Measurements from ENCODE around the gene HPDL. TPM values are rescaled to one million over a fixed set of nuclear protein-coding genes. Genes with fewer than 3 reads are reported as not detected.
A peak's percentile ranks its signal among the peaks of the same experiment; 100 is the strongest.

The HPDL gene
- total RNA-seq, 4 donors from 2014 or later, result 1.7 to 2.4 (median 1.7) TPM; not detected in 1

- H3K27me3 ChIP-seq, result no peaks in the 10 kb centered on the region
- WGBS, 2 donors, result 88 to 95% methylated on average over 3 of the region's 3 CpGs
- H3K36me3 ChIP-seq, result peaks cover 0 to 28% (median 6%) of the 10 kb centered on the region in 3 donors
- no peak for DNase-seq (ENCODE audit: low spot score in 2 of 2)
- H3K4me3 ChIP-seq, result no peak overlapping the region
- H3K27ac ChIP-seq, result no peak overlapping the region
- no peaks in the 10 kb centered on the region for H3K9me3 ChIP-seq
- TF ChIP-seq EP300 (IDR thresholded peaks at IDR 0.05), result no peak
- TF ChIP-seq CTCF (IDR thresholded peaks at IDR 0.05), result no peak
- no peak for TF ChIP-seq POLR2A (IDR thresholded peaks at IDR 0.05)
- H3K4me1 ChIP-seq, result peaks cover 0 to 48% (median 16%) of the 10 kb centered on the region in 4 donors
Measured at GRCh38 chr1:45337630-45338325, 11.1 kb downstream of the HPDL start.

GRCh38 chr1:45339789-45340558 lies 13.3 kb downstream of the HPDL start, which contains the start of the genes MUTYH and TOE1:
TSS of gene MUTYH (minus strand) at chr1:45340440. CDS start at chr1:45334505, 5,935 bp downstream.
TSS of gene TOE1 (plus strand) at chr1:45340170. CDS start at chr1:45340253, 83 bp downstream.
- DNase-seq (ENCODE audit: low spot score in 2 of 2), result peak; percentile 70 to 78
- TF ChIP-seq CTCF (IDR thresholded peaks at IDR 0.05), result peak in 2 of 5 experiments; percentile 10 to 46
- peak in 1 of 2 donors; percentile 58 for TF ChIP-seq POLR2A (IDR thresholded peaks at IDR 0.05)
- peak in 1 of 2 donors; percentile 92 for TF ChIP-seq EP300 (IDR thresholded peaks at IDR 0.05)
- WGBS, 2 donors, result 0 to 1% methylated on average over 59 to 68 of the region's 70 CpGs

GRCh38 chr1:45340816-45341466 lies 14.2 kb downstream of the HPDL start:
- WGBS, 2 donors, result 23 to 32% methylated on average over 6 of the region's 6 CpGs
- no peak for DNase-seq (ENCODE audit: low spot score in 2 of 2)

More at GRCh38 chr1:45339789-45340558, 13.3 kb downstream of the HPDL start, which contains the start of the genes MUTYH and TOE1:
- Histone ChIP-seq H3K4me3 (peak within 1 kb of the TSS; percentile 56 to 86 (median 74)), H3K27ac (peak within 1 kb of the TSS; percentile 84 to 97 (median 94)), H3K36me3 (peaks cover 6 to 36% (median 7%) of the 10 kb centered on the region in 3 donors), H3K27me3 (no peaks in the 10 kb centered on the region), H3K9me3 (no peaks in the 10 kb centered on the region), H3K4me1 (peaks cover 0 to 39% (median 16%) of the 10 kb centered on the region in 4 donors)

GRCh38 chr1:45344499-45344898 lies 17.8 kb downstream of the HPDL start:
- 85 to 93% methylated on average over 2 of the region's 2 CpGs for WGBS, 2 donors
- Histone ChIP-seq H3K36me3 (peaks cover 6 to 44% (median 7%) of the 10 kb centered on the region in 3 donors), H3K27me3 (no peaks in the 10 kb centered on the region), H3K4me1 (peaks cover 0 to 38% (median 11%) of the 10 kb centered on the region in 4 donors), H3K27ac (no peak overlapping the region), H3K4me3 (no peak overlapping the region), H3K9me3 (no peaks in the 10 kb centered on the region)
- TF ChIP-seq EP300 (IDR thresholded peaks at IDR 0.05) (no peak), CTCF (IDR thresholded peaks at IDR 0.05) (no peak), POLR2A (IDR thresholded peaks at IDR 0.05) (no peak)
- no peak for DNase-seq (ENCODE audit: low spot score in 2 of 2)

More at GRCh38 chr1:45340816-45341466, 14.2 kb downstream of the HPDL start:
- H3K36me3 ChIP-seq, result peaks cover 6 to 46% (median 7%) of the 10 kb centered on the region in 3 donors
- no peaks in the 10 kb centered on the region for H3K9me3 ChIP-seq
- peaks cover 0 to 39% (median 16%) of the 10 kb centered on the region in 4 donors for H3K4me1 ChIP-seq
- H3K4me3 ChIP-seq, result peak overlapping the region; percentile 56 to 86 (median 74)
- H3K27me3 ChIP-seq, result no peaks in the 10 kb centered on the region
- TF ChIP-seq POLR2A (IDR thresholded peaks at IDR 0.05) (no peak), EP300 (IDR thresholded peaks at IDR 0.05) (no peak), CTCF (IDR thresholded peaks at IDR 0.05) (no peak)
- peak overlapping the region; percentile 84 to 97 (median 94) for H3K27ac ChIP-seq
